ENCODE measurements around the gene CCM2.

The CCM2 gene

DNA sequence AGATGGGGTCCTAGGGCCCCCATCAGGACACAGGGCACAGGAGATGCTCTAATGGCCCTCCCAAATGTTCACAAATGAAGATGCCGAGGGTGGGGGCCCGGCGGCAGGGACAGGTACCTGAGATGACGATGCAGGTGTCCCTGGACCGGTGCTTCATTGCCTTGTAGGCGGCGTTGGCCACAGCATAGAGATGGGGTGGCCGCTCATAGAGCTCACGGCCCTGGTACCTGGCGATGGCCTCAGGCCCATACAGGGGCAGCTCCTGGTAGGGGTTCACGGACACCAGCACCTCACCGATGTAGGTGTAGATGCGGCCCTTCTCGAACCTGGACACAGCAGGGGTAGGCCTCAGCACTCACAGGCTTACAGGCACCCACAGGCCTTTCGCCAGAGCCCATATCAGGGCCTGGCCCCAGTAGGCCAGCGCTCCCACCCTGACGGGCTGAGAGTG lies 23.2 kb upstream of the CCM2 start:
- H3K36me3 ChIP-seq (ENCODE audit: control insufficient read depth, insufficient read depth, low read length) = peaks cover 22% of the 10 kb centered on the region
- no peaks in the 10 kb centered on the region for H3K27me3 ChIP-seq (ENCODE audit: control insufficient read depth, insufficient read depth, low read length)
- H3K4me1 ChIP-seq (ENCODE audit: control insufficient read depth, insufficient read depth, low read length) = no peaks in the 10 kb centered on the region
- no peak overlapping the region for H3K4me3 ChIP-seq (ENCODE audit: low read depth, low read length)
- no peaks in the 10 kb centered on the region for H3K9me3 ChIP-seq (ENCODE audit: control insufficient read depth, insufficient read depth, low read depth, low read length)
- no peak overlapping the region for H3K27ac ChIP-seq (ENCODE audit: low read depth, low read length)
- no peak overlapping the region for H3K9ac ChIP-seq (ENCODE audit: low read length)

DNA sequence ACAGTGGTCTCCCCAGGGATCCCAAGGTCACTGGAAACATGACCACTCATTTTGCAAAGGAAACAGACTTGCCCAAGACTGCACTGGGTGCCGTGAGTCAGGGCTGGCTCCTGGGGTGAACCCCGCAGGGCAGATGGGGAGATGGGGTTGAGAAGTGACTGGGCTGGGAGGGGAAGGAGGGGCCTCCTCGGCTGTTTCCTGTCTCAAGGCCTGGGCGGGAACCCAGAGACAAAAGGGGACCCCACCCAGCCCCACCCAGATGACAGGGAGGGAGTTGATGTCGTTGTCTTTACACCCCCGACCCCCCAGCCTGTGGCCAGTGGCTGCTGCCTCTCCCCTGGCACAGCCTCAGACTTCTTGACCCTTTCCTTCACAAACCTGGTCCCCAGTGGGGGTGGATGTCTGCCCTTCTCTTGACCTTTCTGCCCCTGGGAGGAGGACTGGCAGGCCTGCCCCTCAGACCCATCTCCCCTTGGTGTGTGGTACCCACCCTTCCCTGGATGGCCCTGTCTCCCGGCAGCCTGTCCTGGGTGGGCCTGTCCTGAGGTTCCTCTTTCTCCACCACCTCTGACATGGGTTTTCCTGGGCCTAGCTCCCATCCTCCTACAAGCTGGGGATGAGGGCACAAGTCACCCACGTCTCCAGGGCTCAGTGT lies 22.6 kb upstream of the CCM2 start:
- Histone ChIP-seq H3K4me3 (ENCODE audit: low read depth, low read length) (no peak overlapping the region), H3K9ac (ENCODE audit: low read length) (no peak overlapping the region), H3K9me3 (ENCODE audit: control insufficient read depth, insufficient read depth, low read depth, low read length) (no peaks in the 10 kb centered on the region), H3K36me3 (ENCODE audit: control insufficient read depth, insufficient read depth, low read length) (peaks cover 26% of the 10 kb centered on the region), H3K27me3 (ENCODE audit: control insufficient read depth, insufficient read depth, low read length) (no peaks in the 10 kb centered on the region), H3K4me1 (ENCODE audit: control insufficient read depth, insufficient read depth, low read length) (no peaks in the 10 kb centered on the region), H3K27ac (ENCODE audit: low read depth, low read length) (no peak overlapping the region)

DNA sequence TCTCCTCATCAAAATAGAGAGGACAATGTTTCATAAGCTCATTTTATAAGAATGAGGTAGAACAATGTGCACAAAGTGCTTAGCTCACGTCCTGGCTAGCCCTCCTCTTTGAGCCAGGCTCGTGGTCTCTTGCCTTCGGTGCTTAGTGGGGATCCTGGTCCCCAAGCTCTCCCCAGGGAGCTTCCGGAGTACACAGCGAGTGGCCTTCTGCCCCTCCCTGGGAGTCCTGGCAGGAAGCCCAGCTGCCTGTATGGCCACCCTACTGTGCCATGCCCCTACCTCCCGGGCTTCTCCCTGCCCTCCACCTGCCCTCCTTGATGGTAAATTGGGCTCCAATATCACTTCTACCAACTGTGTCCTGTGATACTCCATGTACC lies 22.1 kb upstream of the CCM2 start:
- no peak overlapping the region for H3K27ac ChIP-seq (ENCODE audit: low read depth, low read length)
- peaks cover 31% of the 10 kb centered on the region for H3K36me3 ChIP-seq (ENCODE audit: control insufficient read depth, insufficient read depth, low read length)
- H3K4me1 ChIP-seq (ENCODE audit: control insufficient read depth, insufficient read depth, low read length) = no peaks in the 10 kb centered on the region
- no peak overlapping the region for H3K4me3 ChIP-seq (ENCODE audit: low read depth, low read length)
- no peaks in the 10 kb centered on the region for H3K27me3 ChIP-seq (ENCODE audit: control insufficient read depth, insufficient read depth, low read length)
- H3K9ac ChIP-seq (ENCODE audit: low read length) = no peak overlapping the region
- no peaks in the 10 kb centered on the region for H3K9me3 ChIP-seq (ENCODE audit: control insufficient read depth, insufficient read depth, low read depth, low read length)

DNA sequence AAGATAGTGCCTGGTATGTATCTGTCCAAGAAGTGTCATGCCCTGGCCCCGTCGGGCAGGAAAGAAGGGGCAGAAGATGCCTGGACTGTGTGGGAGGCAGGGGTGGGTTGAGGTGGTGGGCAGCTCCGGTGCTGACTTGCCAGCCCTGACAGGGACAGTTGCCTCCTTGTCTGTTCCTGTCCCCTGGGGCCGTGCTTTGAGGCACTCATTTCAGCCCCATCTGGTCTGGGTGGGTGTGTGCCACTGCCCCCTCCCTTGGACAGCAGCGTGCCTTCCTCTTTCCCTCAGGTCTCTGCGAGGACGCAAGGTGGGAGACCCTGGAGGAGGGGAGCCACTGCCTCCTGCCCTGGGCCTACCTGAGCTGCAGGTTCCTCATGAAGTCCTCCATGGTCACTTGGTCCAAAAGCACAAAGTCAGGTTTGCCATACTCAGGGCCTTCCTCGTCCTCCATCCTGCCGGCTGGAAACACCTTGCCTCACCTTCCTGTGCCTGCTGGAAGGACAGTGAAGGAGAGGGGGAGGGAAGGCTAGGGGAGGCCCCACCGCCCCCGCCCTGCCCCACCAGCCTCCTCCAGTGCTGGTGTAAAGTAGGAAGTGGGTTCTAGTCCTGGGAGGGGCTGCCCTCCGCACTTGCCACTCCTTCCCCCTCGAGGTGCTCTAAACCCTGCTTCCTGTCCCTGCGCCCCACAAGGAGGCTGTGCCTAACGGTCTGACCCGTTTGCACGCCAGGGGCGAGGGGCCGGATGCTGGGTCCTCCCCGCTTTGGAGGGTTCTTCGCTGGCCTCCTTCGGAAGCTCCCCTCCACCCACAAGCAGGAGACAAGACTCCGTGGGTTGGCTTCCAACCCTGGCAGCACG lies 21.3 kb upstream of the CCM2 start, which contains the start of gene MYO1G:
Gene MYO1G (minus strand): TSS at position 505 of the 856 bp plus-strand sequence. CDS start 54 bp downstream, at position 451.
- Histone ChIP-seq H3K4me3 (ENCODE audit: low read depth, low read length) (no peak within 1 kb of the TSS), H3K9ac (ENCODE audit: low read length) (no peak within 1 kb of the TSS), H3K27me3 (ENCODE audit: control insufficient read depth, insufficient read depth, low read length) (no peaks in the 10 kb centered on the region), H3K27ac (ENCODE audit: low read depth, low read length) (no peak within 1 kb of the TSS), H3K36me3 (ENCODE audit: control insufficient read depth, insufficient read depth, low read length) (peaks cover 39% of the 10 kb centered on the region), H3K9me3 (ENCODE audit: control insufficient read depth, insufficient read depth, low read depth, low read length) (no peaks in the 10 kb centered on the region), H3K4me1 (ENCODE audit: control insufficient read depth, insufficient read depth, low read length) (no peaks in the 10 kb centered on the region)

DNA sequence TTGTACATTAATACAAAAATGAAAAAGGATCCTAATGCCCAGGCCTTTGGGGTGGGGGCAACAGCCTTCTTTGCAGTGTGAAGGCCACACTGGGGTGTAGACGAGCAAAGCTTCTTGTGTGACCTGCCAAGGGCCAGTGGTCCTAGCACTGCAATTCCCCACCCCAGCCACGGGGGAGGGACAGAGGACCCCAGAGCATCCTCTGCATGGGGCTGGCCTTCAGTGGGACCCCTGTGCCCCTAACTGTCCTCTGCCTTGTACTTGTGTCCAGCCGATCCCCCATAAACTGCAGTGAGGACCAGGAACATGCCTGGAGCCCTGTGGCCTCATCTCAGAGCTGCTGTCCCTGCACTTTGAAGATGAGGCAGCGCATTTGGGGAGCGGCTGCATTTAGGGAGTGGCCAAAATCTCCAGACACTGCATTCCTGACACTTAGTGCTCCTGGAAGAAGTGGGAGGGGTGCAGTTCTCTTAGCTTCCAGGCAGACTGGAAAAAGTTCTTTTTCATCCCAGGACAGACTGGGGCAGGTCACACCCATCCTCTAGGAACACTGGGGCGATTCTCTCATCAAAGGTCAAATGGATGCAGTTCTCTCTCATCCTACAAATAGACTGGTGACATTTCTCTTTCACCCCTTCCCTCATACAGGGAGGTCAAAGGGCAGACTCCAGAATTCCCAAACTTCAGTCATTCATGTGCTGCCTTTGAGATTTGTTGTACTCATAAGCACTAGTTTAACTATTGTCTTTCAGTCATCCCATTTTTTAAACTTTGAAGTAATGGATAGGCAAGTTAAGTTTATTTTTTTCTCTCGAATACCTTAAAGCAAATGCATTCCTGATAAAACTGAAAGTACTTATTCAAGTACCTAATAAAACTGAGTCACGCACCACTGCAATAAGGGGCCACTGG lies 20.3 kb upstream of the CCM2 start:
- Histone ChIP-seq H3K4me1 (ENCODE audit: control insufficient read depth, insufficient read depth, low read length) (peaks cover 1% of the 10 kb centered on the region; the same call in 1 of the 2 replicates), H3K9ac (ENCODE audit: low read length) (no peak overlapping the region), H3K27me3 (ENCODE audit: control insufficient read depth, insufficient read depth, low read length) (no peaks in the 10 kb centered on the region), H3K9me3 (ENCODE audit: control insufficient read depth, insufficient read depth, low read depth, low read length) (no peaks in the 10 kb centered on the region), H3K36me3 (ENCODE audit: control insufficient read depth, insufficient read depth, low read length) (peaks cover 49% of the 10 kb centered on the region), H3K27ac (ENCODE audit: low read depth, low read length) (no peak overlapping the region), H3K4me3 (ENCODE audit: low read depth, low read length) (no peak overlapping the region)

GRCh38 chr7:44980393-44981034 lies 19.5 kb upstream of the CCM2 start:
- H3K36me3 ChIP-seq (ENCODE audit: control insufficient read depth, insufficient read depth, low read length) = peaks cover 57% of the 10 kb centered on the region
- no peaks in the 10 kb centered on the region for H3K27me3 ChIP-seq (ENCODE audit: control insufficient read depth, insufficient read depth, low read length)
- H3K9ac ChIP-seq (ENCODE audit: low read length) = no peak overlapping the region
- no peak overlapping the region for H3K27ac ChIP-seq (ENCODE audit: low read depth, low read length)
- peaks cover 8% of the 10 kb centered on the region; the same call in 1 of the 2 replicates for H3K4me1 ChIP-seq (ENCODE audit: control insufficient read depth, insufficient read depth, low read length)
- no peaks in the 10 kb centered on the region for H3K9me3 ChIP-seq (ENCODE audit: control insufficient read depth, insufficient read depth, low read depth, low read length)
- no peak overlapping the region for H3K4me3 ChIP-seq (ENCODE audit: low read depth, low read length)

- Histone ChIP-seq H3K27me3 (ENCODE audit: control insufficient read depth, insufficient read depth, low read length) (no peaks in the 10 kb centered on the region), H3K9me3 (ENCODE audit: control insufficient read depth, insufficient read depth, low read depth, low read length) (no peaks in the 10 kb centered on the region), H3K9ac (ENCODE audit: low read length) (no peak overlapping the region), H3K36me3 (ENCODE audit: control insufficient read depth, insufficient read depth, low read length) (peaks cover 64% of the 10 kb centered on the region), H3K4me1 (ENCODE audit: control insufficient read depth, insufficient read depth, low read length) (peaks cover 8% of the 10 kb centered on the region; the same call in 1 of the 2 replicates), H3K27ac (ENCODE audit: low read depth, low read length) (no peak overlapping the region), H3K4me3 (ENCODE audit: low read depth, low read length) (no peak overlapping the region)
Measured at GRCh38 chr7:44981035-44981706, 18.8 kb upstream of the CCM2 start.

DNA sequence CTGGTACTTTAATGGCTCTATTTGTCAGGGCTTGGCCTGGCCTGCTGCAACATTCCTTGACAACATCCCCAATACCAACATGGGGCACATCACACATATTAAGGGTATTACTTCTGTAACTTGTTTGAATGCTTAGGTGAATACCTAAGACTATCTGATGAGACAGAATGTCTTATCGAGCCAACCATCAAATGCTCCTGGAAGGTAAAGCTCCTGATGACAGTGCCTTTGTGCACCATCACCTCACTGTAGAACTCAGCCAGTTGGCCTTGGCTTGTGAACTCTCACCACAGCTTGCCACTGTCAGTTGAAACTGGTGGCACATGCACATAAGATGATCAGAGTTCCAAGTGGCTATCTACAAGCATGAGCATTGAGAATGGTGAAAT lies 17.5 kb upstream of the CCM2 start:
- peaks cover 64% of the 10 kb centered on the region for H3K36me3 ChIP-seq (ENCODE audit: control insufficient read depth, insufficient read depth, low read length)
- H3K27ac ChIP-seq (ENCODE audit: low read depth, low read length) = no peak overlapping the region
- H3K4me1 ChIP-seq (ENCODE audit: control insufficient read depth, insufficient read depth, low read length) = peaks cover 14% of the 10 kb centered on the region
- H3K9me3 ChIP-seq (ENCODE audit: control insufficient read depth, insufficient read depth, low read depth, low read length) = no peaks in the 10 kb centered on the region
- H3K4me3 ChIP-seq (ENCODE audit: low read depth, low read length) = no peak overlapping the region
- no peaks in the 10 kb centered on the region for H3K27me3 ChIP-seq (ENCODE audit: control insufficient read depth, insufficient read depth, low read length)
- no peak overlapping the region for H3K9ac ChIP-seq (ENCODE audit: low read length)

GRCh38 chr7:44982970-44983369 lies 17.0 kb upstream of the CCM2 start:
- H3K9ac ChIP-seq (ENCODE audit: low read length) = no peak overlapping the region
- H3K27ac ChIP-seq (ENCODE audit: low read depth, low read length) = no peak overlapping the region
- H3K27me3 ChIP-seq (ENCODE audit: control insufficient read depth, insufficient read depth, low read length) = no peaks in the 10 kb centered on the region
- H3K36me3 ChIP-seq (ENCODE audit: control insufficient read depth, insufficient read depth, low read length) = peaks cover 64% of the 10 kb centered on the region
- H3K4me3 ChIP-seq (ENCODE audit: low read depth, low read length) = no peak overlapping the region
- H3K4me1 ChIP-seq (ENCODE audit: control insufficient read depth, insufficient read depth, low read length) = peaks cover 14% of the 10 kb centered on the region
- H3K9me3 ChIP-seq (ENCODE audit: control insufficient read depth, insufficient read depth, low read depth, low read length) = no peaks in the 10 kb centered on the region
